Measurements from ENCODE around the gene PLEKHH2.
"Not testable (repeated sequence)": the region's sequence is repeated elsewhere in the genome, so short reads cannot be mapped to it uniquely, and the experiment has no call there.

PLEKHH2 gene

DNA sequence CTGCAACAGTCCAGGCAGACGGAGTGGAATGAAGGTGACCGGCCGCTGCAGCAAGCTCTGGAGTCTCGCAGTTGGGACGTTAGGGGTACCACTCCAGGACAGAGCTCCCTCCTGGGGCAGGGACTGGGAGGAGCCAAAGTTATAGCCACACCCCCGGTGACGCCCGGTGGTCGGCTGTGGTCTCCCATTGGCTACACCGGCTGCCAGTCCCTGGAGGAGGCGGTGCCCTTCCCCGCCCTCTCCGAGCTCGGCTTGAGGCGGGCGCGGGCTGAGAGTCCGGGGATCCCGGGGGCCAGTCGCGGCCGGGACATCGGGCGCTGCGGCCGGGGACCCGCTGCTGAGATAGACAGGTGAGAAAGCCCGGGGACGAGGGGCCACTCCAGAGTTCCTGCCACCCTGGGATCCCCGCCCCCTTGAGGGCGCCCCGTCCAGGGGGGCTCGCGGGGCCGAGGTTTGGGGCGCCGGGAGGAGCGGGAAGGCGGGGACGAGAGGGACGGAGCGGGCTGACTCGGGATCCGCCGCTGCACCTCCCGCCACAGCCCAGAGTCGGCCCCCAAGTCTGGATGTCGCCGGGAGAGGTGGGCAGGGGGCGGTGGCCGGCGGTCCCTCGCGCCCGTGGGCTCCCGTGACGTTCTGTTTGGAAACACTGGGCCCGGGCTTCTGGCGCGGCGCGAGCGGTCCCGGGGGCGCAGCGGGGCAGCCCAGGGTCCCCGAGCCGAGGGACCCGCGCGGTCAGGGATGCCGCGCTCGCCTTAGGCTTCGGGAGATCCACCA lies at the start of gene PLEKHH2:
Gene PLEKHH2, plus strand, starts transcription at position 231 of the 774 bp plus-strand sequence. CDS start 7,414 bp downstream, outside the sequence.
- peak within 1 kb of the TSS; percentile 73 for H3K4me3 ChIP-seq (ENCODE audit: low read depth, low read length)
- TF ChIP-seq, protein P1, sequence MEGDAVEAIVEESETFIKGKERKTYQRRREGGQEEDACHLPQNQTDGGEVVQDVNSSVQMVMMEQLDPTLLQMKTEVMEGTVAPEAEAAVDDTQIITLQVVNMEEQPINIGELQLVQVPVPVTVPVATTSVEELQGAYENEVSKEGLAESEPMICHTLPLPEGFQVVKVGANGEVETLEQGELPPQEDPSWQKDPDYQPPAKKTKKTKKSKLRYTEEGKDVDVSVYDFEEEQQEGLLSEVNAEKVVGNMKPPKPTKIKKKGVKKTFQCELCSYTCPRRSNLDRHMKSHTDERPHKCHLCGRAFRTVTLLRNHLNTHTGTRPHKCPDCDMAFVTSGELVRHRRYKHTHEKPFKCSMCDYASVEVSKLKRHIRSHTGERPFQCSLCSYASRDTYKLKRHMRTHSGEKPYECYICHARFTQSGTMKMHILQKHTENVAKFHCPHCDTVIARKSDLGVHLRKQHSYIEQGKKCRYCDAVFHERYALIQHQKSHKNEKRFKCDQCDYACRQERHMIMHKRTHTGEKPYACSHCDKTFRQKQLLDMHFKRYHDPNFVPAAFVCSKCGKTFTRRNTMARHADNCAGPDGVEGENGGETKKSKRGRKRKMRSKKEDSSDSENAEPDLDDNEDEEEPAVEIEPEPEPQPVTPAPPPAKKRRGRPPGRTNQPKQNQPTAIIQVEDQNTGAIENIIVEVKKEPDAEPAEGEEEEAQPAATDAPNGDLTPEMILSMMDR (IDR thresholded peaks at IDR 0.05; ENCODE audit: low read depth, low read length, missing control alignments): no peak
- no peaks in the 10 kb centered on the region for H3K36me3 ChIP-seq (replicated peaks)
- H3K27ac ChIP-seq: no peak within 1 kb of the TSS
- no peaks in the 10 kb centered on the region for H3K27me3 ChIP-seq (replicated peaks)
- DNase-seq: peak; percentile 80
- in situ Hi-C loops (cut with HindIII; ENCODE audit: low pct_ligation_motif_present, low sequenced_read_pairs): no loop called here

DNA sequence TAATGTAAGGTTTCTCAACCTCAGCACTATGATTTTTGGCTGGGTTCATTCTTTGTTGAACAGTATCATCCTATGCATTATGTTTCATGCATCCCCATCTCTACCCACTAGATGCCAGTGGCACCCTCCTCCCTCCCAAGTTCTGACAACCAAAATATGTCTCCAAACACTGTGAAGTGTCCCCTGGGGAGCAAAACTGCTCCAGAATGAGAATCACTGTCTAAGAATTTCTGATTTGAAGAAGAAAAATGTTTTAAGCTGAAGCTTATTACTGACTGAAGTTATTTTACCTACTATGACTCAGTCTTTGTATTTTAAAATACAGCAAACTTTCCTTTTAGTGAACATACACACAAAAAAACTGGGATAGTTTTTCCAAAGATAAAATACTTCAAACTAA lies 44.6 kb upstream of the PLEKHH2 start:
- DNase-seq: peak; percentile 60
- no peaks in the 10 kb centered on the region for H3K27me3 ChIP-seq (replicated peaks)
- H3K4me3 ChIP-seq (ENCODE audit: low read depth, low read length): no peak overlapping the region
- in situ Hi-C loops (cut with HindIII; ENCODE audit: low pct_ligation_motif_present, low sequenced_read_pairs): no loop called here
- TF ChIP-seq, protein P1 (IDR thresholded peaks at IDR 0.05; ENCODE audit: low read depth, low read length, missing control alignments): peak; percentile 39
- peak overlapping the region; percentile 35 for H3K27ac ChIP-seq
- H3K36me3 ChIP-seq (replicated peaks): peaks cover 8% of the 10 kb centered on the region

DNA sequence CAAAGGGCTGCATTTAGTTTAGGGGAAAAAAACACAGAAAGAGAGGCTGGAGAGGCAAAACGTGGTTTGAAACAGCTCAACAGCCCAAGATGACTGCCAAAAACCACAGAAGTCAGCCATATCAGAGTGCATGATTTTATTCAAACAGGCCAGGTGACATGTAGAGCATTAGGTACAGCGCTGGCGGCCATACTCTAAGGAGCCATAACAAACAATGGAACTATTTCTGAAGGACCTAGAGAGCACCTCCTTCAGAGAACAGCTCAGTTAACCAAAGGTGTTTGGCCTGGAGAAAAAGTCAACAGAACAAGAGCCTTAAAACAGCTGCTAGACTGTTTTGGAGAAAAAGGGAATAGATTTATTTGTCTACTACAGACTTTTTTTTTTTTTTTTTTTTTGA lies 43.8 kb upstream of the PLEKHH2 start:
- no peak overlapping the region for H3K27ac ChIP-seq
- DNase-seq: no peak
- in situ Hi-C loops (cut with HindIII; ENCODE audit: low pct_ligation_motif_present, low sequenced_read_pairs): no loop called here
- H3K4me3 ChIP-seq (ENCODE audit: low read depth, low read length): no peak overlapping the region
- no peaks in the 10 kb centered on the region for H3K27me3 ChIP-seq (replicated peaks)
- TF ChIP-seq, protein P1 (IDR thresholded peaks at IDR 0.05; ENCODE audit: low read depth, low read length, missing control alignments): no peak
- H3K36me3 ChIP-seq (replicated peaks): peaks cover 8% of the 10 kb centered on the region

DNA sequence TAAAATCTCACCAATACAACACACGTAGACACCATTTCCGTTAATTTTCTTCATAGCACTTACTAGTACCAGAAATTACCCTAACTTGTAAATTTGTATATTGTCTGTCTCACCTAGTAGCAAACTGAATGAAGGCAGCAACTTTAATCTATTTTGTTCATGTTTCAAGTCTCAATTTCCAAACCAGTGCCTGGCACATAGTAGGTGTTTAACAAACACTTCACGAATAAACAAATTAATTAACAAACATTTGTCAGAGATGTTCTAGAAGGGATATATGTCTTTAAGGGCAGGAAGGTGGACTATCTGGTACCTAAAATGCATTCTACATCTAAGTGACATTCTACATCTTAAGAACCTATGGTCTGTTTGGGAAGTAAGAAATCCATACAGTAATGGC lies 42.2 kb upstream of the PLEKHH2 start:
- DNase-seq: no peak
- H3K4me3 ChIP-seq (ENCODE audit: low read depth, low read length): peak overlapping the region; percentile 88
- TF ChIP-seq, protein P1 (IDR thresholded peaks at IDR 0.05; ENCODE audit: low read depth, low read length, missing control alignments): no peak
- no peak overlapping the region for H3K27ac ChIP-seq
- no peaks in the 10 kb centered on the region for H3K27me3 ChIP-seq (replicated peaks)
- in situ Hi-C loops (cut with HindIII; ENCODE audit: low pct_ligation_motif_present, low sequenced_read_pairs): no loop called here
- H3K36me3 ChIP-seq (replicated peaks): peaks cover 5% of the 10 kb centered on the region

DNA sequence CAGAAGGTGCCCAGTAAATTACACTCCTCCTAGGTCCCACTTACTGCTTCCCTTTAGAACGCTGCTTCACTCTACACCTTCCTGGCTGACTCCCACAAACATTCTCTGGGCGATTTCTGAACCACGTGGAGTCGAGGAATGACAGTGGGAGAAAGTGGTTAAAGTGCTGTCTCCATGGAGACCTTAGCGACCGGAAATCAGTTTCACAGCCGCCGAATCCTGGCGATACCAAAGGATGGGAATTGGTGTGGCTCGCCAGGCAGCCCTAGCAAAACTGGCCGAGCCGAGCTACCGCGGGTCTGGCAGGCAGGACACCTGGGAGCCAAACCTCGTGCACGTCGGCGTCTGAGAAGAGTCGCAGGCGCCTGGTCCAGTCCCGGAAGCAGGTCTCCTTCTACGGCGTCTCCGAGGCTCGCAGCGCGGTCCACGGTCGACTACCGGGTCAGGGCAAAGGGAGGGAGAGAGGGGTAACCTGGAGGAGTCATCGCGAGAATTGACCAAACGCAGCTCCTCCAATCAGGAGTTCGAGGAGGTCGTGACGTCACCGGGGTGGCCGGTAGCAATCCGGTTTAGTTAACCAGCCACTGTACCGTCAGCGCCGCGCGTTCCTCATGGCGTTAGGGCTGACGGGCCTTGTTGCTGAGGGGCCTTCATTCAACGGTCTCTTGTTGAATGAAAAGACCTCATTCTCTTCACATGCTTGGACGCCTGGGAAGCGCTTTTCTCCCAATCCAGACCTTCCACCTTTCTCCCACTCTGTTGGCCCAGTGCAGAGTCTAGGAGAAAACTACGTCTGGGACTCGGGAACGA lies 41.3 kb upstream of the PLEKHH2 start, which contains the start of gene THADA:
Gene THADA, minus strand, starts transcription at position 436 of the 810 bp plus-strand sequence. CDS start 3,646 bp downstream, outside the sequence.
- peak; percentile 99 for DNase-seq
- H3K27ac ChIP-seq: peak within 1 kb of the TSS; percentile 80
- in situ Hi-C loops (cut with HindIII; ENCODE audit: low pct_ligation_motif_present, low sequenced_read_pairs): no loop called here
- H3K4me3 ChIP-seq (ENCODE audit: low read depth, low read length): peak within 1 kb of the TSS; percentile 88
- no peaks in the 10 kb centered on the region for H3K27me3 ChIP-seq (replicated peaks)
- TF ChIP-seq, protein P1 (IDR thresholded peaks at IDR 0.05; ENCODE audit: low read depth, low read length, missing control alignments): no peak
- H3K36me3 ChIP-seq (replicated peaks): peaks cover 2% of the 10 kb centered on the region

DNA sequence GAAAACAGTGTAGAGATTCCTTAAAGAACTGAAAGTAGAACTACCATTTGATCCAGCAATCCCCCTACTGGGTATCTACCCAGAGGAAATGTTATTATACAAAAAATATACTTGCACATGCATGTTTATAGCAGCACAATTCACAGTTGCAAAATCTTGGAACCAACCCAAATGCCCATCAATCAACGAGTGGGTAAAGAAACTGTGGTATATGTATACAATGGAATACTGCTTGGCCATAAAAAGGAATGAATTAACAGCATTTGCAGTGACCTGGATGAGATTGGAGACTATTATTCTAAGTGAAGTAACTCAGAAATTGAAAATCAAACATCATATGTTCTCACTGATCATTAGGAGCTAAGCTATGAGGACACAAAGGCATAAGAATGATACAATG lies 36.5 kb upstream of the PLEKHH2 start:
- H3K27me3 ChIP-seq (replicated peaks); H3K27ac ChIP-seq; in situ Hi-C loops (cut with HindIII; ENCODE audit: low pct_ligation_motif_present, low sequenced_read_pairs); H3K36me3 ChIP-seq (replicated peaks); H3K4me3 ChIP-seq (ENCODE audit: low read depth, low read length); DNase-seq: not testable (repeated sequence)
